HG03575 (cell line): ENCODE measurements around the gene CDKL4.
A peak's percentile ranks its signal among the peaks of the same experiment; 100 is the strongest.
"Not testable (repeated sequence)": the region's sequence is repeated elsewhere in the genome, so short reads cannot be mapped to it uniquely, and the experiment has no call there.

Source experiments
- ATAC-seq: cut with Tn5 transposase; IDR thresholded peaks from one replicate; pipeline ENCODE4 v1.9.1; 2021; ENCODE audit not compliant: unreplicated experiment, insufficient number of reproducible peaks, low FRiP score; ENCODE audit errors: extremely low read depth

Gene CDKL4

GRCh38 chr2:39152504-39152903 is 91.3 kb downstream of the CDKL4 start:
- ATAC-seq, result no peak

- no peak for ATAC-seq
These were observed 92.8 kb downstream of the CDKL4 start for GRCh38 chr2:39150890-39151497.

- no peak for ATAC-seq
These were observed 93.6 kb downstream of the CDKL4 start for GRCh38 chr2:39150102-39150562.

- no peak for ATAC-seq
These were observed 97.1 kb downstream of the CDKL4 start for GRCh38 chr2:39146630-39147029.

GRCh38 chr2:39145906-39146421 is 97.8 kb downstream of the CDKL4 start:
- no peak for ATAC-seq

- no peak for ATAC-seq
These were observed 99.4 kb downstream of the CDKL4 start for GRCh38 chr2:39144416-39144815.

- ATAC-seq, result no peak
These were observed 100.7 kb downstream of the CDKL4 start for GRCh38 chr2:39142904-39143605.

GRCh38 chr2:39141334-39142271 is 102.2 kb downstream of the CDKL4 start:
- ATAC-seq, result no peak

- not testable (repeated sequence) for ATAC-seq
These were observed 102.8 kb downstream of the CDKL4 start for GRCh38 chr2:39140948-39141333.

GRCh38 chr2:39140322-39140847 is 103.4 kb downstream of the CDKL4 start:
- ATAC-seq, result no peak

GRCh38 chr2:39139511-39140237 is 104.1 kb downstream of the CDKL4 start:
- ATAC-seq, result no peak

- ATAC-seq, result no peak
These were observed 104.9 kb downstream of the CDKL4 start for GRCh38 chr2:39138837-39139211.

- ATAC-seq, result not testable (repeated sequence)
These were observed 105.5 kb downstream of the CDKL4 start for GRCh38 chr2:39138187-39138836.

- no peak for ATAC-seq
These were observed 107.0 kb downstream of the CDKL4 start for GRCh38 chr2:39136799-39137198.

- no peak for ATAC-seq
These were observed 108.0 kb downstream of the CDKL4 start for GRCh38 chr2:39135690-39136259.

- ATAC-seq, result no peak
These were observed 110.4 kb downstream of the CDKL4 start for GRCh38 chr2:39133215-39133851.

GRCh38 chr2:39128919-39129391 is 114.8 kb downstream of the CDKL4 start:
- ATAC-seq, result peak; percentile 35
